GM18907 (cell line): Measurements from ENCODE around the gene ARF3.
"Not testable (repeated sequence)": the region's sequence is repeated elsewhere in the genome, so short reads cannot be mapped to it uniquely, and the experiment has no call there.

Experiments used
- ATAC-seq: cut with Tn5 transposase; IDR thresholded peaks from one replicate; pipeline ENCODE4 v1.9.1; 2021; ENCODE audit warnings: mild to moderate bottlenecking, moderate library complexity; ENCODE audit not compliant: unreplicated experiment

Gene ARF3

DNA sequence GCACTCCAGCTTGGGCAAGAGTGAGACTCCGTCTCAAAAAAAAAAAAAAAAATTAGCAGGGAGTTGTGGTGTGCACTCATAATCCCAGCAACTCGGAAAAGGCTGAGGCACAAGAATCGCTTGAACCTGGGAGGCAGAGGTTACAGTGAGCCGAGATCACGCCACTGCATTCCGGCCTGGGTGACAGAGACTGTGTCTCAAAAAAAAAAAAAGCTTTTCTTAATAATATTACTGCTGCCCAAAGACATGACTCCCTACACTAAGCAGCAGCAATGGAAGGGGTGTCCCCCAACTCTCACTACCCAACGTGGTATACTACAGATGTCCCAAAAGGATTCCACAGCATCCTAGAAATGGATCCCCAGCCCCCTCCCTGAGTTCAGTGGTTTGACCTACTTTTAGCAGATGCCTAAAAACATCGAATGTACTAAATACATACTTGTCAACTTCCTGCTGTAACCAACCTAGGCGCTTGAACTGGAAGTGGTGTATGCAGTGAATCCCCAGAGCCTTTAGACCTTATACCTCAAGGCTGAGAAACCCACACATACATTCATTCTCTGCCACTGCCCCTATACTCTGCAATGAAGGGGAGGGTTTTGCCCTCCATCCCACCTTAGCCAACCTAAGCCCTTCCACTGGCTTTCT is 23.5 kb downstream of the ARF3 start:
- ATAC-seq = no peak

DNA sequence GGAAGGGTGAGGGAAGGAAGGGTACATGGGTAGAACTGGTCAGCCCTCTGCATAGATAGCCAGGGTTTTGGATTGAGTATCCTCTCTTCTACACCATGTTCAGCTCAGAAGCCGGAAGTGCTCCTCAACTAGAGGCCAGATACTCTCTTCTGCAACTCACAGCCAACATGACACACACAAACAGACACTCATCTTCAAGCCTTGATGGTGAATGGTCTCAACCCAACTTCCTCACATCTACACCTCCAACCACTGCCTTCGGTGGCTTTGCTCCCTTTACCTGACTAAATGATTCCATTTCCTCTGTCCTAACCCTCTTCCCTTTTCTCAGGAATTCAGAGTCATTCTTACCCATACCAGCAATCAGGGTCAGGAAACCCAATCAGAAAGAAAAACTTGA is 24.4 kb downstream of the ARF3 start:
- no peak for ATAC-seq

DNA sequence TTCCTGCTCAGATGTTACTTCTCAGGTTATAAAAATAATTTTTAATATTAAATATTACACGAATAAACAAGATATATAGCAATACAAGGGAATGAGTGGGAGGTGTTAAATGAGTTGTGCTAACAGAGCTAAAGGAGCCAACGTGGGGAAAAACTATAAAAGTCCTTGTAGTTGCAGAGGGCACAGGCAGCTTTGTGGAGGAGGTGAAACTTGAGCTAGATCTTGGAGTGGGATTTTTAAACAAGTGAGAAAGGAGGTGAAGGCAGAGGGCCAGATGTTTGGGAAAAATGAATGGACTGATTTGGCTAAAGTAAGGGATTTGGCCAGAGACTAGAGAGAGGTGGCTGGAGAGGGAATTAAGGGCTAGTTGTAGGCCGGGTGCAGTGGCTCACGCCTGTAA is 26.8 kb downstream of the ARF3 start:
- no peak for ATAC-seq

DNA sequence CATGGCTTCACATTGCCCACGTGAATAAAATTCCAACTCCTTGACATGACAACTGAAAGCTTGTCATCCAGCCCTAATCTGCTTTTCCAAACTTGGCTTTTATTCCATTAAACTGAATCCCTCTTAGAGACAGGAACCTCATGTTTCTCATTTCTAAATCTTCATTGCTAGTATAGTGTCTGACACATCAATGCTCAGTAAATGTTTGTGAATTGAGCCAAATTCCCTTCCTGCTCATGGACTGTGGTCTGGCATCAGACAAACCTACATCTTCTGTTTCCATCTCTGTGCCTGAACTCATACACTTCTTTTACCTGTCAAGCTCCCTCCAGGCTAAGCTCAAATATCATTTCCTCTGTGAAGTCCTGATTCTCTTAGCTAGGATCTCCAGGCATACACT is 27.7 kb downstream of the ARF3 start:
- ATAC-seq = no peak

DNA sequence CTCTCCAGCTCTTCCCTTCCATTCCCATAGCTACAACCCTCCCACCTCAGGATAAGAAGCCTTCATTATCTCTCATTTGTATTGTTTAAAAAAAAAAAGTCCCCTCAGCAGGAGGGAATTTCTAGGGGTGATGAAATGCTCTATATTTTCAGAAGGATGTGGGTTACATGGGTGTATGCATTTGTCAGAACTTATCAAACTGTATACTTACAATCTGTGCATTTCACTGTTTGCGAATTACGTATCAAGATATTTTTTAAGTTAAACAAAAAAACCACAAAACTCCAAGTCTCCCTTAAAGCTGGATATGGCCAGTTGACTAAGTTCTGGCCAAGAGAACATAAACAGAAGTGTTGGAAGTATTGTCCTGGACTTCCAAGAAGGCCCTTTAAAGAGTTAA is 30.0 kb downstream of the ARF3 start:
- ATAC-seq = no peak

DNA sequence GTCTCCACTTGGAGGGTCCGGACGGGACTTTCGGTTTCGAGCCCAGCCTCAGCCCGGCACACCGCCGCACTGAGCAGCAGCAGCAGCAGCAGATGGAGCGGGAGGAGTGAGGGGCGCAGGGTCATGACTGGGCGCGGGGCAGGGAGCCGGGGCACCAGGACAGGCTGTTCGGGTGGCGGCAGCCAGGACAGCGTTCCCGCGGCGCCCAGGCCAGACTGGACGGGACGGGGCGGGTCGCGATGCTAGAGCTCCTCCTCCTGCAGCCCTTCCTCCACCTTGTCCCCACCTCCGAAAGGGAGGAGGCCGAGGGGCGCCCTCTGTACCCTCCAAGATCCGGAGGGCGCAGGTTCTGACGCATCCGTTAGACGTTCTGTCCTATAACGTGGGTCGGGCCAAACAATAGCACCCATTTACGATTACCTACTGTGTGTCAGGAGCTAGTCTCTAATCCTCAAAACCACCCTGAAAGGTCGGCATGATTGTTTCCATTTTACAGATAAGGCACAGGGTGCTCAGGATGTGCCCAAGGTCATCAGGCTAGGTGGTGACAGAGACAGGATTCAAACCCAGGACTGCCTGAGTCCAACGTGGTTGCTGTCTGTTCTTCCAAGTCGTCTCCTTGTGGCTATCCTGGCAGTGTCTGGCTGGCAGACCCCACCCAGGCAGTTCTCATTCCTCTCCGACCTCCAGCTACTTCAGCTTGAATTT is 31.8 kb downstream of the ARF3 start, which contains the start of gene FKBP11:
FKBP11 (minus strand) TSS at position 189 of the 708 bp plus-strand sequence; CDS start at position 125, 64 bp downstream.
- peak; percentile 72 for ATAC-seq

DNA sequence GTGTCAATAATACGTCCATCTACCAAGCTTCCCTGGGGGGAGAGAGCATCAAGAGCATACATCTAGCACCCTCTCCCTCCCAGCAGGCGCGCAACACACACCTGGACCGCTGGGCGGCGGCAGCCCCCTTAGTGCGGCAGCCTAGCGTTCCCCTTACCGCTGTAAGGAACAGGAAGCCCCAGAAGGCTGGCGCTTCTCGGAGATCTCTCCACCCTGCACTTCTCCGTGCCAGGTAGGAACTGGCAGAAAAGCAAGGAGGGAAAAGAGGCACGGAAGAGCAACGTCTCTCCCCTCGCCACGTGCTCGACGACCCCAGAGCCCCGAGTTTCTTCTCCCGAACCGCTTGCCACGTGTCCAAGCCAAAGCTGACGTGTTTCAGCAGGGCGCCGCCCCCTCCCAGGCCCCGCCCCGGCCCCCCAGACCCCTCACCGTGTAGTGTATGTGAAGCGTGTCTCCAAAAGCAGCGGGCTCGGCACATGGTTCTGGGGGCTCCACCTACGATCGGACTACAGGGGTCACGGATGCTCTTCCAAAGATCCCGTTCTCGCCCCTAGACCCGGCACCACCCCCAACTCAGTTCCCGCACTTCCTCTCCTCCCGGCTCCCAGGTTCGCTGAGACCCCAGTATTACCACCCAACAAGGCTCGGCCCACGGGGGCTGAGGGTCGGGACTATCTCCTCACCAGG is 32.5 kb downstream of the ARF3 start:
- ATAC-seq = peak; percentile 85

DNA sequence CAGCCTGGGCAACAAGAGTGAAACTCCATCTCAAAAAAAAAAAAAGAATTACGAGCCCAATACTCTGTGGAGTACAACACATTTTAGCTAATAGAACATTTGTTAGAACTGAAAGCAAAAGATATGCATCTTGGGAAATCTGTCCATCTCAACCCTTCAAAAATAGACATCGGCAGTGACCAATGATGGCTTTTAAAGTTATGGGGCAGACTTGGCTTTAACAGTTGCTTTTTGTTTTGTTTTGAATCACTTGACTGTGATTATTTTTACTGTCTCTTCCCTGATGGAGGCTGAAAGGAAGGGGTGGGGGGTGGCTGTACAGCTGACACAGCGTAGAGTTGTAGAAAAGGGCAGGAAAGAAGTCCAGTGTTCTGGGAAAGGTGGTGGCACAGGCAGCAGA is 34.2 kb downstream of the ARF3 start:
- no peak for ATAC-seq

DNA sequence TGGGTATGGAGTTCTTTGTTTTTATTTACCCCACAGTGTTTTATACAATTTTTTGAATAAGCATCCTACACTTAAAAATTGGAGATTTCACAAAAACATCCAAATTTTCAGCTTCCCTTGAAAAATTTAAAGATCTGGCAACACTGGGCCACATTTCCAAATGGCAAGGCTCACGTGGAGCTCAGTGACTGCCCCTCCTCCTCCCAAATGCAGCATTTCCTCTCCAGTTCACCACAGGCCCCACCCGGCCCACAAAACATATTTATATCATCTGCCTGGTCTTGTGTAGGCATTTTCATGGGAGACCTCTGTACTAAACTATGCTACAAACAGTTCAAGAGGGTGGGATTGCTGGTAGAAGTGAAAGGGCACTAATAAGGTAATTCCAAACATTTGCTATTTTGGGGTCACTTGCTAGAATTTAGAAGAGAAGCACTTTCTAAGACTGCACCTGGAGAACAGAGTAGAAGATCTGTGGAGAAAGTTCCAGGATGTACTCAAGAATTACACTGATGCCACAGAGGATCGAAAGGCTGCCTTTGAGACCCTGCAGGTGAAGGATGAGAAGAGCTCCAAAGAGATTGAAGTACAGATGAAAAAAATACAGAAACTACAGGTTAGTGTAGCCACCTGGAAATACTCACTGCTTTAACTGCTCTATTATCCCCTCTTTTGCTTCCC is 39.3 kb downstream of the ARF3 start:
- no peak for ATAC-seq

DNA sequence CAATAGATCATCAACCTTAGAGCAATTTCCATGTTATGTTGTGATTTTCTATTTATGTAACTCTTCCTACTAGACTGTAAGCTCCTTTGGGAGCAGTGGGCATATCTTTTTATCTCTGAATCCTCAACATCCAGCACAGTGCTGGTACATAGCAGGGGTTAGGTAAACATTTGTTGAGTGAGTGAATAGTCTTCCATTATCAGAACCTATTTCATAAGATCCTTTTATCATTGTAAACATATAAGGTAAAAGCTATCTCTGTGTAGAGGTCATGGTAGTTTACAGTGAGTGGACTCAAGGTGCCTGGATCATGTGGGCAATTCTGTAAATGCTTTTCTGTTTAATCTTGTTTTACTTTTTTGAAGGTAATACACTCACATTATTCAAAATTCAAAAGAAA is 47.1 kb downstream of the ARF3 start:
- ATAC-seq = no peak

DNA sequence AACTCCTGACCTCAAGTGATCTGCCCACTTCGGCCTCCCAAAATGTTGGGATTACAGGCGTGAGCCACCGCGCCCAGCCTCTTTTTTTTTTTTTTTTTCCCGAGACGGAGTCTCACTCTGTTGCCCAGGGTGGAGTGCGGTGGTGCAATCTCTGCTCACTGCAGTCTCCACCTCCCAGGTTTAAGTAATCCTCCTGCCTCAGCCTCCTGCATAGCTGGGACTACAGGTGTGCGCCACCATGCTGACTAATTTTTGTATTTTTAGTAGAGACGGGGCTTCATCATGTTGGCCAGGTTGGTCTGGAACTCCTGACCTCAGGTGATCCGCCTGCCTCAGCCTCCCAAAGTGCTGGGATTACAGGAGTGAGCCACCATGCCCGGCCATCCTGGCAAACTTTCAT is 47.6 kb downstream of the ARF3 start:
- not testable (repeated sequence) for ATAC-seq

DNA sequence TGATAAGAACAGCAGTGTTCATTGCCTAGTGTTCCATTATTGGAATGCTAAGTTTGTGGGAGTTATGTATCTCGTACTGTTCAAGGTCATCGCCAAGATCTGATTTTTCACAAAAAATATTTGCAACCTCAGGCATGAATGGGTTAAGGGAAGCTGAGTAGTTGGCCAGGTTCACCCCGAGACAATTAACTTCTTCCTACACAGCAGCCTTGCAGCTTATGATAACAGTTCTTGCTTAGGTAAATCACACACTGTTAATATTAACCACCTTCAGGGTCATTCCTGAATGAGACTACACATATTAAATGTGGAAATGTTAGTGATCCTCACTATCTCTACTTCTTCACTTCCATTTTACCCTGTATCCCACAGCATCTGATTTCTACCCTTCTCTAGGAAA is 50.0 kb downstream of the ARF3 start:
- ATAC-seq = no peak

DNA sequence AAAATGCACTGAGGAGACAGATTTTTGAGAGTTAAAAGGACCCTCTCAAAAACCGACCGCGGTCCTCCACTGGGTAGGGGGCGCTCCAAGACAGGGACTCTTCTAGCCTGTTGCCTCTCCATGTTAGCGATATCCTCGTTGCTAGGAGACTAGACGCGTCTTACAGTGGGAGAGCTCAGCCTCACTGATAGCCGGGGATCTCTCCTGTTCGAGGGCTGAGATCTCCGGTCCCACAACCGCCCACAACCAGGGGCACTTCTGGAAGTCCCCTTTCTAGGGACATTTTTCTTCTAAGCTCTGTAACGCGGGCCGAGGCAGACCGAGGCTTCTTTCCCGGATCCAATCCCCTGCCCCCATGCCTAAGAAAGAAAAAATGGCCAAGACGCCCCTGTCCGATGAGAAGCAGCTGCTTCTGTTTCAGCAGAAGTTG is 53.3 kb downstream of the ARF3 start:
- no peak for ATAC-seq

DNA sequence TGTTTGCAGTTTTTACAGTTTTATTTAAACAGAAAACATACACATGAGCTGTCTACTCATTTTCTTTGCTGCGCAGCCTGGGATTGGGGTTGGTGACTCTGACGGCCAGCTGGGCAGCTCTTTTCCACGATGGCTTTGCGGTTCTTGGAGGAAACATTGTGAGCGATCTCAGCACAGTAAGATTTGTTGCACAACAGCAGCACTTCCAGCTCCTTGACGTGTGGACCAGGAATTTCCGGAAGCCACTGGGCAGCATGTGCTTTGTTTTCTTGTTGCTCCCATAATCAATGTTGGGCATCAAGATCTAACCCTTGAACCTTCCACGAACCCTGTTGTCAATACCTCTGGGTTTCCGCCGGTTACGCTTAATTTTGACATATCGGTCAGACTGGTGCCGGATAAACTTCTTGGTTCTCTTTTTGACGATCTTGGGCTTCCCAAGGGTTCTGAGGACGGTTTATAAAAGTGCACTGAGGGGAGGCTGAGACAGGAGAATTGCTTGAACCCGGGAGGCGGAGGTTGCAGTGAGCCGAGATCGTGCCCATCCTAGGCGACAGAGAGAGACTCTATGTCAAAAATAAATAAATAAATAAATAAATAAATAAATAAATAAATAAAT is 53.8 kb downstream of the ARF3 start:
- no peak for ATAC-seq

DNA sequence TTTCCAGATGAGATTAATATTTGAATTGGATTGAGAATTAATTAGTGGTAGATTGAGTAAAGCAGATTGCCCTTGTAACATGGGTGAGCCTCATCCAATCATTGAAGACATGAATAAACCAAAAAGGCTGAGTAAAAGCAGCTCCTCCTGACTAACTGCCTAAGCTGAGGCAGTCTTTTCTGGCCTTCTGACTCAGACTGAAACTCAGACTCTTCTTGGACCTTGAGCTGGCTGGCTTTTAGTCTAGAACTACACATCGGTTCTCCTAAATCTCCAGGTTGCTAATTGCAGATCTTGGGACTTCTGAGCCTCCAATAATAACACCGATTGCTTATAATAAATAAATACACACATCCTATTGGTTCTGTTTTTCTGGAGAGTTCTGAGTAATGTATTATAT is 56.0 kb downstream of the ARF3 start:
- peak; percentile 71 for ATAC-seq

DNA sequence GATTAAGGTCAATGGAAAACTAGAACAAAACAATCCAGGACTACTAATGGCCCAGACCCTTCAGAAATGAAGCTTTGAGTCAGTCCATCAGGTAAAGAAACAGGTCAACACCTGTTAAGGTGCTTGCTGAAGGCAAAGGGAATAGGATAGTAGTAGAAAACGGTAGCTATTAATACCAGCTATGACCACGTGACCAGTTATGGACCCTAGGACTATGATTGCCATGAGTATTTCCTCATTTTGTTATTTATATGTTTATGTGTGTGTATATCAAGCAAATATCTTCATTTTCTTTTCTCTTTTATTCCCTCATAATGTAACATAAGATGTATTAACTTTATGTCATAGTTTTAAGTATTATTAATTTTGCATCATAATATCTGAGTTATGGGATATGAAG is 57.6 kb downstream of the ARF3 start:
- ATAC-seq = no peak

DNA sequence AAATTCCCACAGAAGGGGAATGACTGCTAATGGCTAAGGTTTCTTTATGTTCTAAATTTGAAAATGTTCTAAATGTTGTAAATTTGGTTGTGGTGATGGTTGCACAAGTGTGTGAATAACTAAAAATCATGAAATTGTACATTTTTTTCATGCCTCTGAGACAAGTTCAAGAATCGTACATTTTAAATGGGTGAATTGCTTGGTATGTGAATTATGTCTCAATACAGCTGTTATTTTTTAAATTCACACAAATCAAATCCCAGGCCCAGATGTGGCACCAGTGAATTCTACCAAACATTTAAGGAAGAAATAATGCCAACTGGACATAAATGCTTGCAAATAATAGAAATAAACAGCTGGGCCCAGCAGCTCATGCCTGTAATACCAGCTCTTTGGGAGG is 63.0 kb downstream of the ARF3 start:
- ATAC-seq = no peak

DNA sequence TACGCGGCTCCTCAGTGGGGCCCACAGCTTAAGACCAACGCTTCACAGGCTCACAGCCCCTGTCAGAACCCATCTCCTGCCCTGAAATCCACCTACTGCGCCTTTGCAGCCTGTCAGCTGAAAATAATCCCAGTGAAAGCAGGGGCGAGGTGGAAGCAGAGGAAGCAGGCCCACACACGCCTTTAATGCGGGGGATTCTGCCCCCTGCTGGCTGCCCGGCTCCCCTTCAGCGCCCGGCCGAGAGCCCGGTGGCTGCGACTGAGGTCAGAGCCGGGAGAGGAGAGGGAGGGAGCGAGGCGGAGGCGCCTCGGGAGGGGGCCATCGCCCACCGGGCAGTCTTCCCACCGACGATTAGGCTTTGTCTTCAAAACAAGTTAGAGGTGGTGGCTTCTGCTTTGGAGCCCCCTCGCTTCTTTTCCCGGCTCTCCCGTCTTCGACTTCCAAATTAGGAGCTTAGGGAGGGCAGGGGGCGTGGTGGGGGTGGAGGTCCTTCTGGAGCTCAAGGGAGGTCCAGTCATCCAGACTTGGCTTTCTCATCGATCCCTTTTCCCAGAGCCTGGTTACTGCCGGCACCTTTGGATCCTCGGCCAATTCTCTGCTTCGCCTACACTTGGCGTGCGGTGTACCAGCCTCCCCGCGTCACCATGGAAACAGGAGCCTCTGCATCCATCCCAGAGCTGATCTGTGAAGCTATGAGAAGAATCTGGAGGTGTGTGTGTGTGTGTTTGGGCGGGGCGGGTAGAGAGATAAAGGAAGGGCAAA is 66.4 kb downstream of the ARF3 start:
- peak; percentile 53 for ATAC-seq

DNA sequence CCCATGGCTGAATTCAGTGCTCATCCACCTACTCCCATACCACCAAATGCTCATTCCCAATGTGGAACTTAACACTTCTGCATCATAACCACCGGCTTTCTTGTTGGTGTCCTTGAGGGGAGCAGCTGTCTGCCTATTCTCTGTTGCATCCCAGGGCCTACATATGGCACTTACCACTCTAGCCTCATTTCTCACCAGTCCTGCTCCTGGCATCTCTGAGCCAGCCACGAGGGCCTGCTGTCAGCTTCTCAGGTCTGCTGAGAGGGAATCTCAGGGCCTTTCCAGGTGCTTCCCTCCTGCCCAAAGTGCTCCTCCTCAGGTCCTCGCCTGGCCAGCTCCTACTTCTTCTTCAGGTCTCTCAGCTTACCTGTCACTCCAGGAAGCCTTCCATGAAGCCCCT is 67.6 kb downstream of the ARF3 start:
- ATAC-seq = no peak
